ENCODE data around the gene PRKCH.
"Not testable (repeated sequence)": the region's sequence is repeated elsewhere in the genome, so short reads cannot be mapped to it uniquely, and the experiment has no call there.

The PRKCH gene

DNA sequence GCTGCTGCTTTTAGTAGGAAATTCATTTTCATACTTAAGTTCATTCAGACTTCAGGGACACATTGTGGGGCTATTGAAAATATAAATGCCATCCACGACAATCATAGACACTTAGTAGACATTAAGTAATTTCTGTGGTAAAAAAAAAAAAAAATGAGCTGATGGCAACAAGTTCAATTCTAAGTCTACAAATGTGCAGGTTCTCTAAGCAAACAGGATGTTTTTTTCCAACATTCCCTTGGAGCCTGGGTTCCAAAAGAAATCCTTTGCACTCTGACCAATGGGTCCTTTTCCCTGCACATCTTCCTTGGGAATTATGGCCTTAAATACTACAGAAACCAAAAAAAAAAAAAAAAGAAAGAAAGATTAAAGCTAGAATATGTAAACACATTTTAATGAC, 198.4 kb downstream of the PRKCH start:
- H3K9me3 Mint-ChIP-seq, result no peaks in the 10 kb centered on the region
- H3K27ac Mint-ChIP-seq, result peak overlapping the region; percentile 8
- peaks cover 19% of the 10 kb centered on the region for H3K36me3 Mint-ChIP-seq
- H3K4me3 Mint-ChIP-seq, result no peak overlapping the region
- peaks cover 94% of the 10 kb centered on the region for H3K4me1 Mint-ChIP-seq
- no peaks in the 10 kb centered on the region for H3K27me3 Mint-ChIP-seq

DNA sequence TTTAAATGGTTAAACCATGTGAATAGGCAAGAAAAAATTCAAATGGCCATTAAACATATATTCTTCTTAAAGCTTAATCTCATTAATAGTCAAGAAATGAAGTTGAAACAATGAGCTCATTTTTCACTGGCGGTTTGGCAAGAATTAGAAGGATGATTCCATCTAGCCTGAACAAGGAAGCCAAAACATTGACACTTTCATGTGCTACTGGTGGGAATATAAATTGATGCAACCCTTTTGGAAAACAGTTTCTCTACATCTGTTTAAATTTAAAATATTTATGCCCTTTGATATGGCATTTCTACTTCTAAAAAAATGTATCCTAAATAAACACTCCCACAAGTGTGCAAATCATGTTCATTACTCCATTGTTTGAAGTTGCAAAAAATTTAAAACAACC, 199.2 kb downstream of the PRKCH start:
- H3K27me3 Mint-ChIP-seq, result no peaks in the 10 kb centered on the region
- H3K4me1 Mint-ChIP-seq, result peaks cover 94% of the 10 kb centered on the region
- no peaks in the 10 kb centered on the region for H3K9me3 Mint-ChIP-seq
- peaks cover 24% of the 10 kb centered on the region for H3K36me3 Mint-ChIP-seq
- no peak overlapping the region for H3K4me3 Mint-ChIP-seq
- H3K27ac Mint-ChIP-seq, result peak overlapping the region; percentile 82

DNA sequence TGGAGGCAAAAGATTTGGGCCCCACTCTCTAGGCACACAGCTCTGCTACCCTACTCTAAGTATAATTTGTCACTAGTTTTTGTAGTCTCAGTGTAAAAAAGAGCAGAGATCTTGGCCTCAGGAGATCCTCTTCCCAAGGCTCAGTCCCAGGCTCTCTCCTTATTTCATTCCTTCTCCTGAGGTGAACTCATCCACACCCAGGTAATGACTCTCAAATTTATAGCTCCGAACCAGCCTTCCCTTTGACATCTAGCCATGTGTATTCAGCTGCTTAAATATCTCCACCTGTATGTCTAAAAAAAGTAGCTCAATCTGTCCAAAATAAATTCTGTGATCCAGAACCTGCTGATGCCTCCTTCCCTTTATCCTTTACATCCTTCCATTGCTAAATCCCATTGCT, 200.4 kb downstream of the PRKCH start:
- H3K4me1 Mint-ChIP-seq, result peaks cover 94% of the 10 kb centered on the region
- H3K36me3 Mint-ChIP-seq, result peaks cover 23% of the 10 kb centered on the region
- no peak overlapping the region for H3K4me3 Mint-ChIP-seq
- no peaks in the 10 kb centered on the region for H3K9me3 Mint-ChIP-seq
- H3K27me3 Mint-ChIP-seq, result no peaks in the 10 kb centered on the region
- H3K27ac Mint-ChIP-seq, result peak overlapping the region; percentile 85

DNA sequence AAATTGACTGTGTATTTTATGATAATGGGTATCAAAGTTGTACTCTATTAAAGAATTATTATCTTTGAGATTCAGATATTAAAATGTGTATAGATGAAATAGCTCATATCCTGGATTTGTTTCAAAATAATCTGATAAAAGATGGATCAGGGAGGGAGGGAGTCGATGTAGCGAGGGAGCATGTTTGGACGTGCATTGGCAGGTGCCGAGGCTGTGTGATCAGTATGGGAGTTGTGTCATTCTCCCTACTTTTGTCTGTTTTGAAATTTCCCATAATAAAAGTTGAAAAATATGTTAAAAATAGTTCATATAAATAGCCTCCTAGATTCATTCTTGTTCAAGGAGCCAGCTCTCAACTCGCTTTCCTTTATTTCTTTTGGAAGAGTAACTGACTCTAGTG, 202.4 kb downstream of the PRKCH start:
- H3K36me3 Mint-ChIP-seq, result peaks cover 34% of the 10 kb centered on the region
- H3K27ac Mint-ChIP-seq, result peak overlapping the region; percentile 85
- H3K4me3 Mint-ChIP-seq, result no peak overlapping the region
- H3K27me3 Mint-ChIP-seq, result no peaks in the 10 kb centered on the region
- no peaks in the 10 kb centered on the region for H3K9me3 Mint-ChIP-seq
- peaks cover 94% of the 10 kb centered on the region for H3K4me1 Mint-ChIP-seq

DNA sequence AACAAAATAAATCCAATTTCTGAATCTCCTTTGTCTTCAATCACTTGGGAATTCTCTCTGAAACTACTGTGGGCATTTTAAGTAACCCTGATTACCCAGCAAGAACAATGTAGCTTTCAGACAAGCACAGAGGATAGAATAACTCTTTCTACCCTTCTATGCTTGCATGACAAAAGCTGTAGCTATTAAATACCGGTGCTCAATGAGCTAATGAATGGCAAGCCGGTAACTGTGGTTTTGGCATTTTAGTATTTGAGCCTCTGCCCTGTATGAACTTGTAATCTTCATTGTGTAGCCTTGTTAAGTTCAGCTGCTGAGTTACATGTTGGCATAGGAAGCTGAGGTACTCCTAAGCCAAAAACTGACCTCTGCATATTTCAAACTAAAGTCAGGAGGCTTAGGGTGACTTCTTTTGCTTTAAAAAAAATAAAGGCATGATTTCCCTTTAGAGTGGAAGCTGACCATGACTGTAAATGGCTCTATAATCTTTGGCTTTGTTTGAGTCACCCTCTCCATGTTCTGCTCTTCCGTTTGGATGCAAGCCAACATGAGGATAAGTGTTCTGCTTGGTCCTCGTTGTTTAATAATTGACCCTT, 202.9 kb downstream of the PRKCH start:
- peaks cover 88% of the 10 kb centered on the region for H3K4me1 Mint-ChIP-seq
- H3K36me3 Mint-ChIP-seq, result peaks cover 40% of the 10 kb centered on the region

DNA sequence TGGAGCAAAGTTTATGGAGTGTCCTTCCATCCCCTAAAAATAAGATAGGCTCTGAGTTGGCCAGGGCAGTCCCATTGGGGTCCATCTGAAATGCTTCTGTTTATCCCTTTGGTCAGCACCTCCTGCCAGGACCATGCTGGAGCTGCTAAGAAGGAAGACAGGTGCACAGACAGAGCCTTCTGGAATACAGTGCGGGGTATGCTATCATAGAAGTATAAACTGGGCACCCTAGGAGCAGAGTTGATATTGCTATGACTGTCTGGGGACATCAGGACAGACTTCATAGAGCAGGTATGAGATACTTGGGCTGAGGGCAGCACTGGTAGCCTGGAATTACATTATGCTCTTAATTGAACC, 203.5 kb downstream of the PRKCH start:
- Mint-ChIP-seq H3K27me3 (no peaks in the 10 kb centered on the region), H3K4me1 (peaks cover 87% of the 10 kb centered on the region), H3K9me3 (no peaks in the 10 kb centered on the region), H3K4me3 (peak overlapping the region; percentile 15), H3K27ac (peak overlapping the region; percentile 85), H3K36me3 (peaks cover 40% of the 10 kb centered on the region)

More for the DNA sequence above, 202.9 kb downstream of the PRKCH start:
- H3K4me3 Mint-ChIP-seq, result no peak overlapping the region
- H3K27ac Mint-ChIP-seq, result peak overlapping the region; percentile 85
- H3K9me3 Mint-ChIP-seq, result no peaks in the 10 kb centered on the region
- no peaks in the 10 kb centered on the region for H3K27me3 Mint-ChIP-seq

DNA sequence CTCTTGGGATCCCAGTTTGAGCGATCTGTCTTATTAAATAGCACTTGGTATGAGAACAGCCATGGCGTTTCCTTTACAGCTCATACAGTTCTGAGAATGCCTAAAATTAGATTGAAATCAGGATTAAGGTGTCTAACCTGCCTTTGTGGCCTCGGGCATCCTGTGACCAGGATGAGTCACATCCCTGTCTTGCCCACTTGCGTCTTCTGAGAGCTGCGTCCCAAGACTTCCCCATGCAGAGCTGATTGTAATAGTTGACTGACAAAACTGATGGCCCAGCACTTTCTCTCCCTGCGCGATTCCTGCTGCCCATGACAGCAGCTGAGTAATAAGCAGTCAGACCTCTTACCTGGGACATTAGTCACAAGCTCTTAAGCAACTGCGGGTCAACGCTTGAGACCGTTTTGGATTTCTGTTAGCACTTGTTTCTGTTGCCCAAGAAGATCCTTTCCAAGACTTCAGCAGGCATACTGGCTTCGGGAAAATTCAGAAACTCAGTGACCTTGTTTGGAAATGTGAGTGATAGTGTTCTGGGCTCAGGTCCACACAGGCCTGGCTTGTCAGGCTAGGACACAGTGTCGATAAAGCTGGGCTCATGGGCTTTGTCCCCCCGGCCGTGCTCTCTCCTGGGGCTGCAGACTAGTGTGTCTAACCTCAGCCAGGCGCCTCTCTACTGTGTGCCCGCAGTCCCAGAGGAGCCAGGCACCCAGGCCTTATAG, 204.1 kb downstream of the PRKCH start:
- Mint-ChIP-seq H3K9me3 (no peaks in the 10 kb centered on the region), H3K27ac (peak overlapping the region; percentile 85), H3K36me3 (peaks cover 43% of the 10 kb centered on the region), H3K27me3 (no peaks in the 10 kb centered on the region), H3K4me3 (peak overlapping the region; percentile 8), H3K4me1 (peaks cover 88% of the 10 kb centered on the region)

DNA sequence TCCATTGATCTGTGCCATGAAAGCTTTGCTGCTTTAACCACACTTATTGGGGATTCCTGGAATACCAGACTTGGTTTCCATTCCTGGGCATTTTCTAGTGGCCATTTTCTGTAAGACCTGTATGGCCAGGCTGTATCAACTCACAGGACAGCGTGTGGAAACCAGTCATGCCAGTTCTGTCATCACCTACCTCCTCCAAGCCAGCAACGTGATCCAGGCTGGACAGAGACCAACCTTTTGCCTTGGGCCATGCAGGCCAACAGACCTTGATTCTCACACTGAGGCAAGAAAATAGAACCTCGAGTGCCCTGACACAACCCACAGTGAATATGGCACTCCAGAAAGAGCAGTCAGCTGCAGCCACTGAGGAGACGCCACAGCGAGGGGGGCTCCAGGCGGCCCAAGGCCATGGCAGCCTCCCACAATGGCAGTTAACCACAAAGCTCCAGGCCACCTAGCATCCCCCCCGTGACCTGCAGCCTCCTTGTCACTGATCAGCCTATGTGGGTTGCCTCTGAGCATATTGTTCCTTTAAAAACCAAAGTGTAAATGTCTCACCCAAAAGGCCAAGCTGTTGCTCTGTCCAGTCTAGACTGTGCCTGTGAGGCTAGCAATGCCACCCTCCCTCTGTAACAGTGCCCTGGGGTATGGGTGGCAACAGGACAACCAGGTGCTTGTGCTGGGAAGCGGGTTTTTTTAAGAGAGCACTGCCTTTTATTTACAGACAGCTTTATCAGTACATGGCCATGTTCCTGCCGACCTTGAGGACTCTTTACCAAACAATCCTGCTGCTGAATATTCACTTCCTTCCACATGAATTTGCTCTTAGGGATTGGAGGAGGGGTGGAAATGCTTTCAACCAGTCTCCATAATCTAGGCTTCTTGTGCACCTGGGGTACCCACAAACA, 205.3 kb downstream of the PRKCH start:
- no peak overlapping the region for H3K4me3 Mint-ChIP-seq
- H3K4me1 Mint-ChIP-seq, result peaks cover 89% of the 10 kb centered on the region
- H3K36me3 Mint-ChIP-seq, result peaks cover 43% of the 10 kb centered on the region
- H3K27me3 Mint-ChIP-seq, result no peaks in the 10 kb centered on the region
- peak overlapping the region; percentile 87 for H3K27ac Mint-ChIP-seq
- no peaks in the 10 kb centered on the region for H3K9me3 Mint-ChIP-seq

DNA sequence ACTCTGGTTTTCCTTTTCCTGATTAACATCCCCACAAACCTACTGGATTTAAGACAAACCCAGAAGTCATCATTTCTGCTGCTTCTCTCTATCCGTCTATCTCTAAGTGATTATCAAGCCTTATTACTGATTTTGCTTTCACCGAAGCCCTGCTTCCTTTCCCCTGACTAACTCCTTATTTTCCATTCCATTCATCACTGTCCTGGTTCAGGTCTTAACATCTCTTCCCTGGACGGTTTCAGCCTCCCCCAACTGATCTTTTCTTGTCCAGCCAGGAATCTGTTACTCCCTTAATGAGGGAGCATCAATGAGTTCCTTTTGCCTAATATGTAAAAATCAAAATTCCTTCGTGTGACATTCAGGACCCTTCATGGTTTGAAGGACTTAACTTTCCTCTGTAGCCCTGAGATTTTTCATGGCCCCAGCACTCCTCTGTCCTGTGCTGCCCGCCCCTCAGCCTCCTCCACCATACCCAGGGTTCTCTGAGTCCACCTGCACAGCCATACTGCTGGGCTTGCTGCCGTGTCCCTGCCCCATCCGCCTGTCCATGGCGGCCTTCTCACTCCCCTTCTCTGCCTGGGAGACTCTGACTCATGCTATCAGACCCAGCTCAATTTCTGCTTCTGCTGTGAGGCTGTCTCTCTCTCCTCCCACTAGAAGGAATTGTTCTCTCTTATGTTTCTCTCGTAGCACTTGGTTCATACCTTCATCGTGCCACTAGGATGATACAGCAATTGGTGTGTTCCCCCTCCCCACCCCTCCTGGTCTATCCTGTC, 206.1 kb downstream of the PRKCH start:
- Mint-ChIP-seq H3K4me1 (peaks cover 84% of the 10 kb centered on the region), H3K4me3 (no peak overlapping the region), H3K9me3 (no peaks in the 10 kb centered on the region), H3K36me3 (peaks cover 37% of the 10 kb centered on the region), H3K27me3 (no peaks in the 10 kb centered on the region), H3K27ac (peak overlapping the region; percentile 87)

DNA sequence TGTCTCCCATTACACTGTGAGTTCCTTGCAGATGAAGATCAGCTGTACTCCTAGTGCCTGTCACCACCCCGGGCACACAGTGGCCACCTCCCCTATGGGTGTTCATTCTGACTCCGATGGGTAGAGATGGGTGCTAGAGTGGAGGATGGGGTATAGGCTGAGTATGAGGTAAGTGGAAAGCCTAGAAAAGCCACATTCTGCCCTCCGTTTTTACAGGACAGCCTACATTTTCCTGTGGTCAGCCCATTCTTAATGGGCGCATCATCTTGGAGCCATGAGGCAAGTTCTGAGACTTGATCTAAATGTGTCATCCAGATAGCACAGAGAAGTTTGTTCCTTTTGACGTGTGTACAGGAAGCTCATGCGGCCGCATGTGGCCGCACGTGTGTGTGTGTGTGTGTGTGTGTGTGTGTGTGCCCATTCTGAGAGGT, 207.2 kb downstream of the PRKCH start:
- Mint-ChIP-seq H3K9me3 (no peaks in the 10 kb centered on the region), H3K27ac (peak overlapping the region; percentile 87), H3K4me1 (peaks cover 84% of the 10 kb centered on the region), H3K27me3 (no peaks in the 10 kb centered on the region), H3K4me3 (no peak overlapping the region), H3K36me3 (peaks cover 38% of the 10 kb centered on the region)

DNA sequence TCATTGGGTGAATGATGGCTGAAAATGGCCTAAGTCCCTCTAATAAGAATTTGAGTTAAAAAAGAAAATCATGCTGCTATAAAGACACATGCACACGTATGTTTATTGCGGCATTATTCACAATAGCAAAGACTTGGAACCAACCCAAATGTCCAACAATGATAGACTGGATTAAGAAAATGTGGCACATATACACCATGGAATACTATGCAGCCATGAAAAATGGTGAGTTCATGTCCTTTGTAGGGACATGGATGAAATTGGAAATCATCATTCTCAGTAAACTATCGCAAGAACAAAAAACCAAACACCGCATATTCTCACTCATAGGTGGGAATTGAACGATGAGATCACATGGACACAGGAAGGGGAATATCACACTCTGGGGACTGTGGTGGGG, 208.0 kb downstream of the PRKCH start:
- H3K27me3 Mint-ChIP-seq, H3K27ac Mint-ChIP-seq: not testable (repeated sequence)
- H3K36me3 Mint-ChIP-seq, result peaks cover 45% of the 10 kb centered on the region

DNA sequence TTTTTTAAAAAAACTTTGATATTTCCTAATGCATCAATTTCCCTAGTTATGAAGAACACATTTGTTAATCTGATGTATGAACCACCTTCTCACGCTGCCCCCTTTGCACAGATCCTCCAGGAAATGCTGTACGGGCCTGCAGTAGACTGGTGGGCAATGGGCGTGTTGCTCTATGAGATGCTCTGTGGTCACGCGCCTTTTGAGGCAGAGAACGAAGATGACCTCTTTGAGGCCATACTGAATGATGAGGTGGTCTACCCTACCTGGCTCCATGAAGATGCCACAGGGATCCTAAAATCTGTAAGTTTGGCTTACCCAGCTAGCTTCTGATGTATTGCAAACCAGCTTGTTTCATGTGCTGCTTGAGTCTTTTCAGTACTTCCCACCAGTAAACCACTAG, 208.9 kb downstream of the PRKCH start:
- Mint-ChIP-seq H3K27ac (peak overlapping the region; percentile 38), H3K4me3 (no peak overlapping the region), H3K36me3 (peaks cover 51% of the 10 kb centered on the region), H3K9me3 (peaks cover 4% of the 10 kb centered on the region), H3K27me3 (no peaks in the 10 kb centered on the region), H3K4me1 (peaks cover 84% of the 10 kb centered on the region)

More for the DNA sequence above, 208.0 kb downstream of the PRKCH start:
- H3K9me3 Mint-ChIP-seq, H3K4me3 Mint-ChIP-seq: not testable (repeated sequence)
- H3K4me1 Mint-ChIP-seq, result peaks cover 84% of the 10 kb centered on the region

DNA sequence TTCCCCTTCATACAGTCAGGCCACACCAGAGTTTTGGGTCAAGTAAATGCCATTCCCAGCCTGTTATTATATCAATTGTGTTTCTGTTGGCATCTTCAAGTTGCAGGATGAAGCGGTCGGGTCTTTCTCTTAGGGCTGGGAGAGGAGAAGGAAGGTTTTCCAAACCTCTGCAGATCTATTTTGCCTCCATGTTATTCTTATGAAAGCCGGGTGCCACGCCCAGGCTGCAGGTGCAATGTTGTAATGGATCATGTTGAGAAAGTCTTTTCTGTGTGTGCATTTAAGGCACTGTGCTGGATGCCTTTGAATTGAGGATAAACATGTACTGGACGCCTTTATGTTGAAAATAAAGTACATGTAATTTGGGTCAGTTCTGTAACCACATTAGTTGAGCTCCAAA, 209.5 kb downstream of the PRKCH start:
- peaks cover 84% of the 10 kb centered on the region for H3K4me1 Mint-ChIP-seq
- no peak overlapping the region for H3K4me3 Mint-ChIP-seq
- peaks cover 4% of the 10 kb centered on the region for H3K9me3 Mint-ChIP-seq
- peaks cover 53% of the 10 kb centered on the region for H3K36me3 Mint-ChIP-seq
- peak overlapping the region; percentile 53 for H3K27ac Mint-ChIP-seq
- H3K27me3 Mint-ChIP-seq, result no peaks in the 10 kb centered on the region

DNA sequence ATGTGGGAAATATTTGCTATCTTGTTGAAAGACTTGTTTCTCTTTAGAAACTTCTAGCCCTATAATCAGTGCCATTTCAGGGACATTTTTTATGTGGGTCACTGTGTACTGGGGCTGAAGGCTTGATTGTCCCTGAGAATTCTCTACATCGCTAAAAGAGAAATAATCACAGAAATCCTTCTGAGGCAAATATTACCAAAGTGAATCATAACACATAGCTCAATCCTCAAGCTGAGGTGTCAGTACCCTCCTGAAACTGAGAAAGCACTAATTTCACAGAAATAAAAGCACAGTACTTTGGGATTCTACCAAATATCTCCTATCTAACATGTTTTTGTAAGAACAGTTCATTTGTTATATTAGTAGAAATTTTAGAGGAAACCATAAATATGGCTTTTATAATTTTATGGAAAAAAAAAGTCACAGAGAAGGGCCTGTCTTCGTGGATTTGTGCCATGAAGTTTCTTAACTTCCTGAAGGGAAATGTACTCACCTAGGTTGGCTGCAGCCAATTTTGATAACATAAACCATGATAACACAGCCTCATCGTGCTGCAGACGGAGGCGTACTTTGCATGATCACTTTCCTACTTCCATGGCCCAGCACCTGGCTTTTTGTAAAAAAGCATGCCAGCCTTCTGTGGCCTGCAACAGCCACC, 210.2 kb downstream of the PRKCH start:
- H3K4me1 Mint-ChIP-seq, result peaks cover 84% of the 10 kb centered on the region
- peak overlapping the region; percentile 35 for H3K27ac Mint-ChIP-seq
- H3K4me3 Mint-ChIP-seq, result no peak overlapping the region
- no peaks in the 10 kb centered on the region for H3K27me3 Mint-ChIP-seq
- H3K36me3 Mint-ChIP-seq, result peaks cover 55% of the 10 kb centered on the region
- peaks cover 4% of the 10 kb centered on the region for H3K9me3 Mint-ChIP-seq

DNA sequence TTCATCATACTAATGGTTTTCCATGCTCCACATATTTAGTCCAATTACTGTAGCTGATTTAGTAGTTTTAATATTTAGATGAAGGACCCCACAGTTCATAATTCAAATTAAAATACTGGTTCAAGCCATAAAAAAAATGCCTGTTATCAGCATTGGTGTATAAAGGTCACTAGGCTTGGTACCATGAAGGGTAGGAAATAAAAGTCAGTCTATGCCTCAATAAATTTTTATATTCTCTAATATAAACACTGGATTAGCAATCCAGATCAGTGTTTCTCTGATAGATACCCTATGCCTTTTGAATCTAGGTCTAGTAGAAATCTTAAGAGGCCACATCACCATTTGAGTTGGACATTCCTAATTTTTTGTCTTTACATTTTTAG, 210.7 kb downstream of the PRKCH start:
- no peak overlapping the region for H3K4me3 Mint-ChIP-seq
- H3K4me1 Mint-ChIP-seq, result peaks cover 84% of the 10 kb centered on the region
- H3K27ac Mint-ChIP-seq, result peak overlapping the region; percentile 30

More for the DNA sequence above, 210.7 kb downstream of the PRKCH start:
- Mint-ChIP-seq H3K36me3 (peaks cover 57% of the 10 kb centered on the region), H3K9me3 (peaks cover 4% of the 10 kb centered on the region), H3K27me3 (no peaks in the 10 kb centered on the region)

Data from activated naive CD4-positive, alpha-beta T cell treated with anti-CD3 and anti-CD28 coated beads, Interleukin-2, amount 50 U/mL, for 24 hours (primary cell).